NCI-H1092 treated with DMSO at 0.1 percent for 48 hours (cell line): ENCODE measurements around the gene CYP26C1.

Source experiments
- DNase-seq: peaks from one replicate; lab custom pipeline; 2025; lab: John Stamatoyannopoulos, UW

The CYP26C1 gene

GRCh38 chr10:93059975-93060886 lies at the start of gene CYP26C1:
Gene CYP26C1, plus strand, starts transcription at chr10:93060798. Its CDS starts 466 bp downstream, at chr10:93061264.
- DNase-seq = no peak

DNA sequence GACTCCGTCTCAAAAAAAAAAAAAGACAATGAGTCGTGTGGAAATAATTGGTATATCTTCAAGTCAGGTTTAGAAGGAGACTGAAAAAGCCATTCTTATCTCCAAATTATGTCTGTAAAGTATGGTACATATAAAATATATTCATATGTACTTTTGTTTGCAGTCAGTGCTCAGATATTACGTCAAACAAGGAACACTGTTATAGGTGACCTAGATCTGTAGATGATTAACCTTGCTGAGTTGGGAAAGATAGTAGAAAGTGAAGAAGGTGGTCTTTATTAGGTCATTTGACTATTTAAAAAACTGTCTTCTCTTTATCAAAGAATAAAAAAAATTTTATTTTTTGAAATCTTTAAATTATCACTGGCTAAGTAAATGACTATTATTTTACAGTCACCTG lies 44.9 kb upstream of the CYP26C1 start:
- no peak for DNase-seq

DNA sequence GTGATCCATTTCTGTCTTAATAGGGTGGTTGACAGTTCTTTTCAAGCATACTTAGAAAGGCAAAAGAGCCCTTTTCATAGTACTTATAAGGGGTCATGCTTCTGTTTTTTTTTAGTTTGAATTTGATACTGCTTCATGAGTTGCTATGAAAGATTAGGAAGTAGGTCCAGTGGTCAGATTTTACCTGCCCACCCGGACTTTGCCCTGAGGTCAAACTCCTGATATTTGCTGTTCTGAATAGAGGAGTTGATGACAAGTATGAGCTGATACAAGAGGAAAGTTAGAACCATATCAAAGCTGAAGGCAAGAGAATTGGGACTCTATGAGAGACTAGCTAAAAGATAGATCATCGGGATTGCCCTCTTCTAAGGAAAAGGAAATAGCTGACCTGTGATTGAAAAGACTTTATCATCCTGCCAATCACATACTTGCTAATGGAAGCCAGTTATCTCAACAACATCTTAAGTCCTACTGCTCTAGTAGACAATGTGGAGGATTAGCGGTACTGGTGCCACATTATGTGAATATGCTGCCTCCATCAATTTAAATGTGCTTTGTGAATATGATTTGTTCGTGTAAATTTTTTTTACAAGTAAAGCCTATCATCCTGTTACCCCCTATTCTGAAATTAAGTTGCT lies 37.5 kb upstream of the CYP26C1 start:
- DNase-seq = no peak

DNA sequence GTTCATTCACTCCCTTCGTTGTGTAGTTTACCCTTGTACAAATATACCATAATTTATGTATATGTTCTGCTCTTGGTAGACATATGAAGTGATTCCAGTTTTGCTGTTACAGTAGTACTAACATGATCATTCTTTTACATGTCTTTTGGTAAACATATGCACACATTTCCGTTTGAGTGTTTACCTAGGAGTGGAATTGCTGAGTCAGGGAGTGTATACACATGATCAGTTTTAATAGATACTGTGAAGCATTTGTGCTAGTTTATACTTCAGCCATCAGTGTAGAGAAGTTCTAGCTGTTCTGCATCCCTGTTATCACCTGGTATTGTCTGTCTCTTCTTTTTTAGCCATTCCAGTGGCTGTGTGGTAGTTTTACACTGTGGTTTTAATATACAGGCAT lies 34.5 kb upstream of the CYP26C1 start:
- DNase-seq = no peak

DNA sequence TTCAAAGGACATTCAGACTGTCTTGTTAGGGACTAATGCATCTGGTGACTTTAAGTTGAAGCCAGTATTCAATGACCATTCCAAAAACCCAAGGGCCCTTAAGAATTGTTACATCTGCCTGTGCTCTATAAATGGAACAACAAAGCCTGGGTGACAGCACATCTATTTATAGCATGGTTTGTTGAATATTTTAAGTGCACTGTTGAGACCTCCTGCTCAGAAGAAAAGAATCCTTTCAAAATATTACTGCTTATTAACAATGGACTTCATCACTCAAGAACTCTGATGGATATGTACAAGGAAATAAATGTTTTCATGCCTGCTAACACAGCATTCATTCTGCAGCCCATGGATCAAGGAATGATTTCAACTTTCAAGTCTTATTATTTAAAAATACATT lies 33.1 kb upstream of the CYP26C1 start:
- no peak for DNase-seq

GRCh38 chr10:93028883-93029282 lies 31.7 kb upstream of the CYP26C1 start:
- no peak for DNase-seq

DNA sequence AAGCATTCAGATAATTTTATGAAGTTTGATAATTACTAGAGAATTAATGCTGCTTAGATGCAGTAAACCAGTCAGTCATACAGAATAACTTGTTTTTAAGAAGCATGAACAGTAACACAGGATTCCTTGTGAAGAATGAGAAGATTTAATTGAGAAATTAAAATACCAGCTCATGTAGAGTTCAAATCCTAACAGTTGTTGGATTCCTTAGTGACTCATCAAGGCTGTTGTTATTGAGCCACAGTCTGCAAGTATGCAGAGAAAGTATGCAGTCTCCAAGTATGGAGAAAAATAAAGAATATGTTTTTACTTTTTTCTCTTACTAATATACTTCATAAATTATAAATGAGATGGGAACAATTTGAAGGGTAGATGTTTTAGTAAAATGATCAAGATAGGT lies 30.2 kb upstream of the CYP26C1 start:
- DNase-seq = no peak

DNA sequence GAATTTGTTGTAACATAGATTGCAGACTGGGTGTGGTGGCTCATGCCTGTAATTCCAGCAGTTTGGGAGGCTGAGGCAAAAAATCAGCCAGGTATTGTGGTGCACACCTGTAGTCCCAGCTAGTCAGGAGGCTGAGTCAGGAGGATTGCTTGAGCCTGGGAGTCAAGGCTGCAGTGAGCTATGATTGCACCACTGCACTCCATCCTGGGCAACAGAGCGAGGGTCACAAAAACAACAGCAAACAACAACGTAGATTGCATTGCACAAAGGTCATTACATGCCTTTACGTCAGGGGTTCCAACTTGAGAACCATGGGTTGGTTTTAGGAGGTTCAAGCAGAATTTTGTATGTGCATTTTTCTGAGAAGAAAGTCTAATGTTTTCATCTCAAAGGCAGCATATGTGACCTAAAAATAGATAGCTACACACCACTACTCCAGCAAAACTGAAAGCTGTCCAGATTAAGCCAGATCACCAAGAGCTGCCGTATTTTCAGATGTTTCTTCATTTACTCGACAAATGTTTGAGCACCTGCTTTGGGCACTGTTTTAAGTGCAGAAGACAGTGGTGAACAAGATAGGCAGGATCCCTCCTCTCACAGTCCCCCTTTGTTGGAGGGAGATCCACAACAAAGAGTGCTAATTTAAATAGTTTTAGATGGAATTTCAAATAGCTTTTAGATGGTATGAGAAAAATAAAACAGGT lies 28.3 kb upstream of the CYP26C1 start:
- no peak for DNase-seq

- no peak for DNase-seq
Measured at GRCh38 chr10:93032809-93033137, 27.8 kb upstream of the CYP26C1 start.

DNA sequence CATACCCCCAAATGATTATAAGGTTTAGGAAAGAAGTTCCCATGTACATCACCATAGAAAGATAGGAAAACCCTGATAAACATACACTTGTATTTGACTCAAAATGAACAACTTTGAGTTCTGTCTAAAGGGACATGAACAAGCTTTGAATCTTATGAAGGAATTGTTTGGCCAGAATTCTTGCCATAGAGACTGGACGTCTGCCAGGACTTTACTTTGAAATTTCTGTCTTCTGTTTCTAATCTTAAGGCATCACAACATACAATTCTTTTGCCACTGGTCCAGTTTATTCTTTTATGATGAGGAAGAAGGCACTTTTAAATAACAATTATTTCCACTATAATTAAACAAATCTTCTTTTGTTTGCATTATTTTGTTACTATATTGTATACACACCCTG lies 26.2 kb upstream of the CYP26C1 start:
- no peak for DNase-seq

DNA sequence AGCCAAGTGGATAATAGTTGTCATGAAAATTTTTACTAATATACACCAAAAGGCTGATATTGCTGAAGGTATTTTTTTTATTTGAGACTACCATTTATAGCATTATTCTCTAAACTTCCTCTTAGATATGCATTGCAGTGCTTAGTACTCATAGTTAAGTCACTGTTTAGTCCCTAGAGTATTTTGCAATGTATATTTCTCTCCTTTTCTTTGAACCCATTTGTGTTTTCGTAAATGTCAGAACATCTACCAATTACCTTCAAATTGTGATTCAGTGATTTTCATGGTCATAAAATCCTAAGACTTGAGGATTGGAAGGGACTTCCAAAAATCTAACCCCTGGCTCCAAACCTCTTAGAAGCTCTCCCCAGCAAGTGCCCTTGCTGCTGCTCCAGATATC lies 21.5 kb upstream of the CYP26C1 start:
- no peak for DNase-seq

GRCh38 chr10:93039721-93040120 lies 20.9 kb upstream of the CYP26C1 start:
- DNase-seq = no peak

- no peak for DNase-seq
Measured at GRCh38 chr10:93054486-93054885, 6.1 kb upstream of the CYP26C1 start.

DNA sequence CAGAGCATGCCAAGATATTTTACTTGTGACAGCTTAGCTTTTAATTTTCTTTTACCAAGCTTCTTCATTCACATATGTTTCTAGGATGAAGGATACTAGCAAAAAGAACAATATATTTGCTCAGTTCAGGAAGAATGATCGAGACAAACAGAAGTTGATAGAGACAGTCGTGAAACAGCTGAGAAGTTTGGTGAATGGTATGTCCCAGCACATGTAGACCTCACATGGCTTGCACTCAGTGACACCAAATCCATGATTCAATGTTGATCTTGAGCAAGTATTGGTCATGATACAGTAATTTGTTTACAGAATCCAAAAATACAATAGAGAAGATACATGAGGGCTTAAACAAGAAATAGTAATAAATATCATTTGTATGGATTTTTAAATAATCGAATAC lies 2.5 kb upstream of the CYP26C1 start:
- no peak for DNase-seq

DNA sequence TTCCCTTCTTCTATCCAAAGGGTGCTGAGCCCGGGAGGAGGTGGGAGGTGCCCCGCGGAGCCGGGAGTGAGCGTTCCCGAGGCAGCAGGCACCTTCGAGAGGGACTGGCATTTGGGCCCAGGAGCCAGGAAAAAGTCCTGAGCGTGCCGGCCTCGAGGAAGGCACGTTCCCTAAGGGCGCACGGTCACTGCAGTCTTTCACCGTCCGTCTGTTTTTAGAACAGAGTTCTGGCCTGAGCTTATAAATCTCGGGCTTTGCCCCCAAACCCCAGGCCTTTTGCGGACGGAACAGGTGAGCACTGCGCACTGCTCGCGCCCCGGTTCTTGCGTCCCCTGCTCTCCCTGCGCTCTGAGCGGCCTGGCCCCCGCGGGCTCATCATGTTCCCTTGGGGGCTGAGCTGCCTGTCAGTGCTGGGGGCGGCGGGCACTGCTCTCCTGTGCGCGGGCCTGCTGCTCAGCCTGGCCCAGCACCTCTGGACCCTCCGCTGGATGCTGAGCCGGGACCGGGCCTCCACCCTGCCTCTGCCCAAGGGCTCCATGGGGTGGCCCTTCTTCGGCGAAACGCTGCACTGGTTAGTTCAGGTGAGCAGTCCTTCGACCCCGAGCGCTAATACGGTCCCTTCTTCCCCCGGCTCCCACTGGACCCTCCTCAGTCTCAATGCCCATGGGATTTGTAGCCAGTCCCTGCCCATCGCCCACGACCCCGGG lies 442 bp downstream of the CYP26C1 start:
- no peak for DNase-seq

DNA sequence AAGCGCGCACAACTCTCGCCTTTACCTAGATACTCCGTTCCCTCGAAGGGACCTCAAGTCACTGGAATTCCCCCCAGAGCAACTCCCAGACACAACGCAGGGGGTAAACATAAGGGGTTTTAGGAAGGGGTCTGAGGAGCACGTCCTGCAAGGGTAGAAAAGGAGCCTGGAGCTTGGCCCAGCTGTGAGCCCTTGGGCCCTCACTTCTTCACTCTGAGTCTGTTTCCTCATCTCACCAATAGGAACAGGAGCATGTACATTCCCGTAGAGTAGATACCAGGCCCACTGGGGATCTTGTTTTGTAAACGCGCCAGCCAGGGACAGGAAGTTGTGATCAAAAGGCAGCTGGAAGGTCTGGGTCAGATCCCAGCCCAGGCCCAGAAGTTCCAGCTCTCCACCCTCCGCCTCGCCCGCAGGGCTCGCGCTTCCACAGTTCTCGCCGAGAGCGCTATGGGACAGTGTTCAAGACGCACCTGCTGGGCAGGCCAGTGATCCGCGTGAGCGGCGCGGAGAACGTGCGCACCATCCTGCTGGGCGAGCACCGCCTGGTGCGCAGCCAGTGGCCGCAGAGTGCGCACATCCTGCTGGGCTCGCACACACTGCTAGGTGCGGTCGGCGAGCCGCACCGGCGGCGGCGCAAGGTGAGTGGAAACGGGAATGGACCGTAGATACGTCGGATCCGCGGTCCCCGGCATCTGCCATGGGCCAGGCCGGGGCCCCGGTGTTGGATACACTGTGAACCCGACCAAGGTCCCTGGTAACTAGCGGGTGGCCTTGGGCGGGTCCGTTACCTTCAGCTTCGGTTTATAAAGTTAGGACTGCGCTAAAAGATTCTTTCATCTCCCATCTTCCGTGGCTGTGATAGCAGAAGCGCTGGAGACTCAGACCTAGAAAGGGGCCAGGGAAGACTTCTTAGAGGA lies 1.3 kb downstream of the CYP26C1 start:
- no peak for DNase-seq

- DNase-seq = no peak
Measured at GRCh38 chr10:93062514-93063143, 2.0 kb downstream of the CYP26C1 start.

DNA sequence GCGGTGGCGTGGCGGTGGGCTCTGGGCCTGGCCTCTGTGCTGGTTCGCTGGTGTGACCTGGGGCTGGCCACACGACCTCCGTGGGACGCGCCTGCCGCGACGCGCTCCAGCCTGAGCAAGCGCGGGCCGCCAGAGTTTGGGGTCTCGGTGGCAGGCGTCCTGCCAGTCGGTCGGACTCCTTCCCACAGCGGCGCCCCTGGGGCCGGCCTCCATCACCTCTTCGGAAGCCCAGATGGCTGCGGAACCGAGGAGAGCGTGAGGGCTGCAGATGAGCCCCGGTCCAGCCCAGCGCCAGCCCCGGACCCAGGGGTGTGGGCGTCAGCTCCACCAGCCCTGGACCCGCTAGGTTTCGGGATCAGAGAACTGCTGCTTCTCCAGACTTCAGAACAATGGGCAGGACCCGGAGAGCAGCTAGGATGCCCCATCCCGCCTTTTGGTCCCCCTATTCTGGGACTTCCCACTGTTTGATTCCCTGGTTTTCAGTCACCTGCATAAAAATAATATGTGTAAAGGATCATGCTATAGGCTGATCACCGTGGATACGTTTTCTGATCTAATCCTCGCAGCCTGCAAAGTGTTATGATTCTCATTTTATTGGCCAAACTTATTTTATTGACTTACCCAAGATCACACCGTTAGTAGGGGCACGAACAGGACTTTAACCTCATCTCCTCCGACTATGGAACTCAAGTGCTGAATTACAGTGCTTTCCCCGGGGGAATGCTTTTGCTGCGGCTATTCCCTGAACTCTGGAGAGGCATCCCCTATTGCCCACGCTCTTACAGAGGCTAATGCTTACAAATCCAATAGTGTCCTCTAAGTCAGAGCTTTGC lies 2.8 kb downstream of the CYP26C1 start:
- DNase-seq = no peak

DNA sequence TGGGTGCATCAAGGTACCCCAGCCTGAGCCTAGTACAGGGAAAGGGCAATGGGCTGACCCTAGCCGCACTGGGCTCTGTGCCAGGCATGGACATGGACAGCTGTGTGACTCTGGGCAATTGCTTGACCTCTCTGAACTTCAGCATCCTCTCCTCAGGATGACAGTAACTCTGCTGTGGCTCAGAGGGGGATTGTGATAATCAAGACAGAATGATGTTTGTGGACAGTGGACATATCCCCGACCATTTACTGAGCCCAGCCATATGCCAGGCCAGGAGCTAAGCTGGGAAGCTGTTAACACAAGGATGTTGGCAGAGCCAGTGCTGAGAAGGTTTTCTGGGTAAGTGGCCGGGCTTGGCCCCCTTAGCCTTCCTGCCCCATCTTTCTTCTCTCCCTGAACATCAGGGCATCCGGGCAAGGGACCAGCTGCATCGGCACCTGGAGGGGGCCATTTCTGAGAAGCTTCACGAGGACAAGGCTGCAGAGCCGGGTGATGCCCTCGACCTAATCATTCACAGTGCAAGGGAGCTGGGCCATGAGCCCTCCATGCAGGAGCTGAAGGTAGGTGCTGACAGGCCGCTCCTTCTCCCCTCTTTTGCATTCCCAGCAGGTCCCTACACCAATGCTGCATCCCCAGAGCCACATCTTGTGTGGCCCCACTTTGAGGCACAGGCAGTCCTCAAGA lies 3.5 kb downstream of the CYP26C1 start:
- DNase-seq = no peak
